Stimulated activated CD4-positive, alpha-beta T cell treated with anti-CD3 and anti-CD28 coated beads, Interleukin-4, amount 100 ng/mL, for 48 hours (primary cell): Measurements from ENCODE around the gene THRB.

Experiments
- DNase-seq, 2 donors: peaks; one replicate each; pipeline ENCODE4 v3.0.0-alpha.2; 2020; ENCODE audit warnings: low read depth in 2 of 2

The THRB gene

GRCh38 chr3:24379936-24380335 is 114.7 kb downstream of the THRB start:
- no peak for DNase-seq

GRCh38 chr3:24378313-24378712 is 116.3 kb downstream of the THRB start:
- no peak for DNase-seq

- no peak for DNase-seq
These were observed 117.2 kb downstream of the THRB start for GRCh38 chr3:24377218-24377993.

- no peak for DNase-seq
These were observed 118.7 kb downstream of the THRB start for GRCh38 chr3:24375947-24376384.

- DNase-seq = no peak
These were observed 119.8 kb downstream of the THRB start for GRCh38 chr3:24374801-24375200.

- no peak for DNase-seq
These were observed 121.3 kb downstream of the THRB start for GRCh38 chr3:24373198-24373959.

- no peak for DNase-seq
These were observed 122.0 kb downstream of the THRB start for GRCh38 chr3:24372559-24373197.

- no peak for DNase-seq
These were observed 124.1 kb downstream of the THRB start for GRCh38 chr3:24370352-24371090.

GRCh38 chr3:24368605-24369004 is 126.0 kb downstream of the THRB start:
- no peak for DNase-seq

- DNase-seq = no peak
These were observed 126.9 kb downstream of the THRB start for GRCh38 chr3:24367664-24368264.

- DNase-seq = no peak
These were observed 127.4 kb downstream of the THRB start for GRCh38 chr3:24367216-24367615.

GRCh38 chr3:24365168-24365567 is 129.5 kb downstream of the THRB start:
- no peak for DNase-seq

- DNase-seq = no peak
These were observed 130.3 kb downstream of the THRB start for GRCh38 chr3:24364359-24364758.

GRCh38 chr3:24363242-24363641 is 131.4 kb downstream of the THRB start:
- DNase-seq = no peak

GRCh38 chr3:24361623-24362022 is 133.0 kb downstream of the THRB start:
- DNase-seq = no peak

- DNase-seq = no peak
These were observed 133.7 kb downstream of the THRB start for GRCh38 chr3:24360957-24361356.

GRCh38 chr3:24359645-24360462 is 134.8 kb downstream of the THRB start:
- no peak for DNase-seq

GRCh38 chr3:24359102-24359501 is 135.5 kb downstream of the THRB start:
- DNase-seq = no peak

GRCh38 chr3:24357635-24358034 is 137.0 kb downstream of the THRB start:
- DNase-seq = no peak

GRCh38 chr3:24355806-24356205 is 138.8 kb downstream of the THRB start:
- no peak for DNase-seq

GRCh38 chr3:24354230-24354629 is 140.4 kb downstream of the THRB start:
- no peak for DNase-seq
